Stimulated activated CD8-positive, alpha-beta memory T cell treated with anti-CD3 and anti-CD28 coated beads, Interleukin-7, amount 100 ng/mL, for 48 hours (primary cell): ENCODE measurements around the gene CERKL.

ENCODE experiments used
- DNase-seq, 2 donors: peaks; one replicate each; pipeline ENCODE4 v3.0.0-alpha.2; 2020; ENCODE audit warnings: low read depth in 1 of 2; ENCODE audit errors: extremely low read depth in 1 of 2

Gene CERKL

GRCh38 chr2:181678861-181679543, 22.1 kb upstream of the CERKL start:
- no peak for DNase-seq

GRCh38 chr2:181677912-181678586, 21.1 kb upstream of the CERKL start:
- peak in 1 of 2 donors; percentile 40 for DNase-seq

GRCh38 chr2:181675254-181675653, 18.3 kb upstream of the CERKL start:
- DNase-seq: no peak

DNA sequence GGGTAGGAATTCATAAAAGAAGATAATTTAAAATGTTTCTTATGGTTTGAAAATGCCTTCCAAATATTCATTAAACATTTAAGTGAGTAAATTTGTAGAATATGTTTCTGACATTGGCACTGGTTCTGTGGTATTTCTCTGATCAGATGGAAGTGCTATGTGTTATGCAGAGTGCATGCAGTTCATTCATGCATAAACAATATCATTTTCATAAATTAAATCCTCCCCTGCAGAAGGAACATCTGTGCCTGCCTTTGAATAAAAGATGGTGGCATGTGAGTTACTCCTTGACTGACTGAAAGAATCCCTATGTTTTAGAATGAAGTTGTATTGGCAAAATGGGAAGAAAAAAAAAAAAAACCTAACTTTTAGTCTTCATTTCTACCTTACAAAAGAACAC, 17.6 kb upstream of the CERKL start:
- DNase-seq: no peak

- DNase-seq: no peak
These were observed 16.3 kb upstream of the CERKL start for GRCh38 chr2:181673173-181673572.

- DNase-seq: no peak
These were observed 15.5 kb upstream of the CERKL start for GRCh38 chr2:181672255-181673008.

DNA sequence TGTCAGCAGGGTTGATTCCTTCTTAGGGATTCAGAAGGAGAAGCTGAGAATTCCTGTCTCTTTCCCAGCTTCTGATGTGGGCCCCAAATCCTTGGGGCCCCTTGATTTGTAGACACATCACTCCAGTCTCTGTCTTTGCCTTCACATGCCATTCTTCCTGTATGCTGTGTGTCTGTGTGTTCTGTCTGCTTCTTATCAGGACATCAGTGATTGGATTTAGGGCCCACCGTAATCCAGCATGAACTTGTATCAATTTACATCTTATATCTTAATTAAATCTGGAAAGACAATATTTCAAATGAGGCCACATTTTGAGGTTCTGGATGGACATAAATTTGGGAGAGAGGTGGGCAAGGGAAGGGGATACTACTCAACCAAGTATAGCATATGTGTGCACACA, 13.7 kb upstream of the CERKL start:
- DNase-seq: no peak

DNA sequence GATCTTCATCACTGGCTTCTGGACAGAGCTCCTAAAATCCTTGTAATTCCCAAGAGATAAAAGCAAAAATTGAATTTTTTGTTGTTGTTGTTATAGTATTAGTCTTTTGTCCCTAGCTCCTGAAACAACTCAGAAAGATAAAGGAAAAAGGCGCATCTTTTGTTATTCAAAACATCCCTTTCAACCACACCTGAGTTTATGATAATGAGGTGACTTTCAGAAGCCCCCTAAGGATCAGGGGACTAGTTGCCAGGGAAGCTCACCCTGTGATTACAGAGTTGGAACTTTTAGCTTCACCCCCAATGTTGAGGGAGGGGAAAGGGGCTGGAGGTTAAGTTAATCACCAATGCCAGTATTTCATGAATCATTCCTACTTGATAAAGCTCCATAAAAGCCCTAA, 10.3 kb upstream of the CERKL start:
- DNase-seq: no peak

GRCh38 chr2:181662287-181662686, 5.4 kb upstream of the CERKL start:
- no peak for DNase-seq

- DNase-seq: no peak
These were observed 3.3 kb upstream of the CERKL start for GRCh38 chr2:181660181-181660580.

- DNase-seq: no peak
These were observed 1.5 kb upstream of the CERKL start for GRCh38 chr2:181658444-181658843.

GRCh38 chr2:181657379-181657778, 474 bp upstream of the CERKL start:
- DNase-seq: no peak

DNA sequence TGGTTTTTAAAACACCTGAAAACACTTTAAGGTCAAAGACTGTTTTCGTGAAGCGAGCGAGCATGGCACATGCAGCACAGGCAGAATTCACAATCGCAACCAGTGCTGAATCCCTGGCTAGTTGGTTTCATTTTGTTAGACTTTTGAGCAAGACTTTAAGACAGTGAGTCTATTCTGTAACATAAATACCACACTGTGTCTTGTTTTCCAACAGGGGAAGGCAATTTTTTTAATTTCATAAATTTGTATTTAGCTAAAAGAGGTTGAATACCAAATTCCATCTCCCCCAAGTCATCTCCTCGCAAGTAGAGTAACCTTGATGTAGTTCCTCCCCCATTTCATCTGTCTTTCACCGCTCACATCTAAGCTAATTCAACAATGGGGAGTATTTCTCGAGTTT, 1.4 kb downstream of the CERKL start:
- DNase-seq: no peak

- no peak for DNase-seq
These were observed 7.4 kb downstream of the CERKL start for GRCh38 chr2:181649436-181649979.

DNA sequence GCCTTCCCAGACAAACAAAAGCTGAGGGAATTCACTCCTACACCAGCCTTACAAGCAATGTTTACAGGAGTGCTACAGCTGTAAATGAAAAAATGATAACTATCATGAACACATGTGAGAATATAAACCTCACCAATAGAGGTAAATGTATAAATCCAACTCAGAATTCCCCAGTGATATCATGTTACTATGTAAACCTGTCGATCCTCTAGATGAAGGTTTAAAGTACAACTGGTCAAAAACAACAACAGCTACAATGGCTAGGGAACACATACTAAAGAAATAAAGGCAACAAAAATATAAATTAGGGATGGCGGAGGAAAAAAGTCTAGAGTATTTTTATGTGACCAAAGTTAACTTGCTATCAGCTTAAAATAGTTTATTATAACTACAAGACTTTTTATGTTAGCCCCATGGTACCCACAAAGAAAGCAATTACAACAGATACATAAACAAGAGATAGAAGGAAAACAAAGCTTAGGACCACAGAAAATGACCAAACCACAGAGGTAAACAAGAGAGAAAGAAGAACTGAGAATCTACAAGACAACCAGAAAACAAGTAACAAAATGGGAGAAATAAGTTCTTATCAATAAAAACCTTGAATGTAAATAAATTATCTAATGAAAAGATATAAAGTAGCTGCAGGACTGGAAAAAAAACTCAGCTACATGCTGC, 8.3 kb downstream of the CERKL start:
- DNase-seq: no peak

GRCh38 chr2:181646415-181646987, 10.4 kb downstream of the CERKL start:
- no peak for DNase-seq

GRCh38 chr2:181643151-181643550, 13.8 kb downstream of the CERKL start:
- DNase-seq: no peak

DNA sequence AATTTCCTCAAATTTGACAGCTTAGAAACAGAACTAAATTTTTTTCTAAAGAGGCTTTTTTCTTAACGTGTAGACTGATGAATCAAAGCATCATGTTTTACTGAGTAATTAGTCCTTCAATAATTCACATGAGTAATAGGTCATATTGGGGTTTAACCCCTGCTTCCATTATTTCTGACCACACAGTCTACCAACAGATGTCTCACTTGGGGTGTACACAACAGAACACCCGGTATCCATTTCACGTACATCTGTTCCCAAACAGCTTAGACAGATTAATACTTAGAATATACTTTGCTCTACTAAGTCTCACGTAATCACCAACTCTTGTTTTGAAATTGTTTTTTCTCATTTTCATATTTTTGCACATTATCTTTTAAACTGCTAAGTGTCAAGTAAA, 14.8 kb downstream of the CERKL start:
- DNase-seq: no peak

DNA sequence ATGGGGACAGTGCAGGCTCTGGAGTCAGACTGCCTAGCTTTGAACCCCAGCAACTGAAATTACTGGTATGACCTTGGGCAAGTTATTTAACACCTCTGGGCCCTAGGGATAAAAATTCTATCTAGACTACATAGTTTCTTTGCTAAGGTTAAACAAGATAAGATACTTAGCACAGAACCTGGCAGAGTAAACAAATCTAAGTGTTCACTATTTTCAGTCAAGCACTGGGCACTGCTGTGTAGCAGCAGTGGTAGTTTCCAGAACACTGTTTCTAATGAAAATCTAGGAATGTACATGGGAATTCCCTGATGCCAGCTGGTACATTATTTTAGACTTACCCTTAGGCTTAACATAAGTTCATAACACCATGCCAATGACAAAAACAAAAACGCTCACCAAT, 17.2 kb downstream of the CERKL start:
- DNase-seq: no peak

- DNase-seq: no peak
These were observed 24.0 kb downstream of the CERKL start for GRCh38 chr2:181632733-181633401.
